ENCODE data around the gene TRIM40. TPM values are rescaled to one million over a fixed set of nuclear protein-coding genes. Genes with fewer than 3 reads are reported as not detected.

TRIM40 gene
- total and polyA plus RNA-seq, 9 donors = not detected

DNA sequence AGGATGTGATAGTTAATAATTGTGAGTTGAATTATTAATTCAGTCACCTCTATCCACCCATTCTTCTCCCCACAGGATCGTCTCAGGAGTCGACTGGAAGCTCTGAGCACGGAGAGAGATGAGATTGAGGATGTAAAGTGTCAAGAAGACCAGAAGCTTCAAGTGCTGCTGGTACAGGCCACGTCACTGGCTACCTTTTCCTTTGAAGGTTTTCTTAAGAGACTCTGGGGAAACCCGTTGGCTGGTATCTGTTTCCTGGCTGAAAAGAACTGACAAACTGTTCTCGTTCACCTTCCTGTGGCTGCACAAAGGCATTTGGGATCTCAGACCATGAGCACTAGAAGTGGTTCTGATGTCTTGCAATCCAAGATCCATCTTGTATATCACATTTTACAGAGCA lies 31.2 kb downstream of the TRIM40 start:
- TF ChIP-seq POLR2A (IDR thresholded peaks at IDR 0.05) = no peak
- no peak for TF ChIP-seq CTCF (IDR thresholded peaks at IDR 0.05)
- no peak for TF ChIP-seq EP300 (IDR thresholded peaks at IDR 0.05)
- no peak for DNase-seq

GRCh38 chr6:30168741-30169140 lies 32.8 kb downstream of the TRIM40 start:
- Histone ChIP-seq H3K4me1 (ENCODE audit: insufficient read depth) (peaks cover 4% of the 10 kb centered on the region), H3K36me3 (no peaks in the 10 kb centered on the region), H3K4me3 (no peak overlapping the region), H3K27ac (no peak overlapping the region), H3K27me3 (no peaks in the 10 kb centered on the region), H3K9me3 (no peaks in the 10 kb centered on the region)
- intact Hi-C loops (cut with DNase I) = no loop called here
- DNase-seq = no peak
- TF ChIP-seq POLR2A (IDR thresholded peaks at IDR 0.05) (no peak), EP300 (IDR thresholded peaks at IDR 0.05) (no peak), CTCF (IDR thresholded peaks at IDR 0.05) (no peak)
- WGBS, 3 donors = 42 to 55% (median 48%) methylated on average over 1 of the region's 1 CpG

More for the DNA sequence above, 31.2 kb downstream of the TRIM40 start:
- WGBS, 3 donors = 65 to 72% (median 70%) methylated on average over 6 of the region's 6 CpGs
- H3K9me3 ChIP-seq = no peaks in the 10 kb centered on the region
- intact Hi-C loops (cut with DNase I) = no loop called here
- no peak overlapping the region for H3K4me3 ChIP-seq
- no peak overlapping the region for H3K27ac ChIP-seq
- H3K4me1 ChIP-seq (ENCODE audit: insufficient read depth) = peaks cover 3% of the 10 kb centered on the region
- no peaks in the 10 kb centered on the region for H3K36me3 ChIP-seq
- H3K27me3 ChIP-seq = no peaks in the 10 kb centered on the region

- 23 to 28% (median 25%) methylated on average over 7 of the region's 7 CpGs for WGBS, 3 donors
- H3K9me3 ChIP-seq = no peaks in the 10 kb centered on the region
- no peak overlapping the region for H3K4me3 ChIP-seq
- no peak for DNase-seq
- TF ChIP-seq CTCF (IDR thresholded peaks at IDR 0.05) (no peak), EP300 (IDR thresholded peaks at IDR 0.05) (no peak), POLR2A (IDR thresholded peaks at IDR 0.05) (no peak)
- H3K27me3 ChIP-seq = no peaks in the 10 kb centered on the region
- no peak overlapping the region for H3K27ac ChIP-seq
- peaks cover 4% of the 10 kb centered on the region for H3K4me1 ChIP-seq (ENCODE audit: insufficient read depth)
- H3K36me3 ChIP-seq = no peaks in the 10 kb centered on the region
- intact Hi-C loops (cut with DNase I) = no loop called here
Observed at GRCh38 chr6:30169658-30170614, 34.0 kb downstream of the TRIM40 start.

DNA sequence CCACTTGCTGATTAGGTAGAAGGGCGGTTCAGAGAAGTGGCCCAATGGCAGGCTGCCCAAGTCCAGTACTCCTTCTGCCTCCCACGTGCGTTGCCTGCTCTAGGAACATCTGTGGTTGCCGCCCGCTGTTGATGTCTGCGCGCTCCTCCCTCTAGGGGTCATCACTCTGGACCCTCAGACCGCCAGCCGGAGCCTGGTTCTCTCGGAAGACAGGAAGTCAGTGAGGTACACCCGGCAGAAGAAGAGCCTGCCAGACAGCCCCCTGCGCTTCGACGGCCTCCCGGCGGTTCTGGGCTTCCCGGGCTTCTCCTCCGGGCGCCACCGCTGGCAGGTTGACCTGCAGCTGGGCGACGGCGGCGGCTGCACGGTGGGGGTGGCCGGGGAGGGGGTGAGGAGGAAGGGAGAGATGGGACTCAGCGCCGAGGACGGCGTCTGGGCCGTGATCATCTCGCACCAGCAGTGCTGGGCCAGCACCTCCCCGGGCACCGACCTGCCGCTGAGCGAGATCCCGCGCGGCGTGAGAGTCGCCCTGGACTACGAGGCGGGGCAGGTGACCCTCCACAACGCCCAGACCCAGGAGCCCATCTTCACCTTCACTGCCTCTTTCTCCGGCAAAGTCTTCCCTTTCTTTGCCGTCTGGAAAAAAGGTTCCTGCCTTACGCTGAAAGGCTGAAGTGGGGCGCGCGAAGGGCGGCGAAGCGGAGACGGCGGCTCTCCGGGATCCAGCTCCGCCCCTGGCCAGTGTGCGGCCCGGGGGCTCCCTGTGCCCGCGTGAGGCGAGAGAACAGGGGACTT lies 35.9 kb downstream of the TRIM40 start:
- intact Hi-C loops (cut with DNase I) = no loop called here
- 5 to 10% (median 6%) methylated on average over 61 to 62 of the region's 62 CpGs for WGBS, 3 donors
- DNase-seq = peak in 2 of 5 donors; percentile 24 to 57
- Histone ChIP-seq H3K4me3 (no peak overlapping the region), H3K4me1 (ENCODE audit: insufficient read depth) (peaks cover 4% of the 10 kb centered on the region), H3K27me3 (no peaks in the 10 kb centered on the region), H3K36me3 (no peaks in the 10 kb centered on the region), H3K9me3 (no peaks in the 10 kb centered on the region), H3K27ac (no peak overlapping the region)
- TF ChIP-seq POLR2A (IDR thresholded peaks at IDR 0.05) (no peak), EP300 (IDR thresholded peaks at IDR 0.05) (no peak), CTCF (IDR thresholded peaks at IDR 0.05) (no peak)
